Measurements from ENCODE around the gene ZBP1. TPM values are rescaled to one million over a fixed set of nuclear protein-coding genes. Genes with fewer than 3 reads are reported as not detected.
A peak's percentile ranks its signal among the peaks of the same experiment; 100 is the strongest.

ZBP1 gene
- total and polyA plus RNA-seq, 10 of the 15 experiments (the other 5 are each of a cell fraction or from before 2014, with no cell fraction given): 0.93 to 10.6 (median 4.8) TPM

DNA sequence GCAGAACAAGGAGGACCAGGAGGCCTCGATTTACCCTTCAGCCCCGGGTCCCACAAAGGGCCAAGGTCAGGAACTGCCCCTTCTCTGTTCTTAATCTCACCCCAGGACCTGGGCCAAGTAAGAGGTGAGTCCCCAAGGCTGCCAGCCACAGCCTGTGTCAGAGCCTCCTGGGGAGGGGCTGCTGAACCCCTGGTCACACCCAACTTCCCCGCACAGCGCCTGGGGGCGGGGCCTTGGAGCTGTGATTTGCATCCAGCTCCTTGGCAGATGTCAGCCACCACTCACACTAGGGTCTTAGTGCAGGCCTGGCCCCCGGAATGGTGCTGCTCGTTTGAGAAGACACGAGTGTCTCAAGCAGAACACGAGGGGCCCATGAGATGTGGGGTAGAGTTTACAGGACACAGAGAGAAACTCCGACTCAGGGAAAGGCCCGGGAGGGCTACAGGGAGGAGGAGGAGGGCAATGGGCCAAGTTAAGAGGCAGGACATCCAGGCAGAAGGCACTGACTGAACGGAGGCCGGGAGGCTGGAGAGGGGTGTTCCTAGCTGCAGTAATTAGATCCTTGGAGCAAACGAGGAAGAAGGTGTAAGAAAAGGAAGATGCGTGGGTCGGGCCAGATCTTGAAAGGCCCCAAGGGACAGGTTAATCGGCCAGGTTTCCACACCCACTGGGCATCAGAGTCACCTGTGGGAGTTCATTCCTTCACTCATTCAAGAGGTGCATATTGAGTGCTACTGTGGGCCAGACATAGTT, 26.9 kb downstream of the ZBP1 start:
- H3K27me3 ChIP-seq (replicated peaks in 1 of 2; ENCODE audit: control insufficient read depth in 2 of 2, insufficient read depth in 2 of 2, low read length in 1 of 2): no peaks in the 10 kb centered on the region; a peak in 1 of 4 replicates
- no peaks in the 10 kb centered on the region for H3K9me3 ChIP-seq (replicated peaks; ENCODE audit: control insufficient read depth, insufficient read depth, low read length)
- TF ChIP-seq ZNF274 (IDR thresholded peaks at IDR 0.05; ENCODE audit: insufficient read depth, insufficient read length): no peak
- TF ChIP-seq MEF2B (IDR thresholded peaks at IDR 0.05; ENCODE audit: partially characterized antibody, poor library complexity, severe bottlenecking): peak; percentile 44
- TF ChIP-seq BCL11A (IDR thresholded peaks at IDR 0.05; ENCODE audit: low read depth, low read length): no peak
- no peak for TF ChIP-seq USF2 (IDR thresholded peaks at IDR 0.05; ENCODE audit: borderline replicate concordance, low read depth, low read length)
- POLR2A ChIA-PET: no interaction called here
- H3K4me3 ChIP-seq: no peak overlapping the region
- in situ Hi-C loops (cut with MboI): loop anchor here (5.0 to 10.0 kb wide), 4 partner anchors 81 to 591 kb away; no protein-coding TSS in a partner anchor
- H3K79me2 ChIP-seq (ENCODE audit: control insufficient read depth, insufficient read depth, low read length): no peaks in the 10 kb centered on the region
- no peaks in the 10 kb centered on the region; the same call in none of the 2 replicates for H3K4me1 ChIP-seq (ENCODE audit: control insufficient read depth, insufficient read depth, low read length)
- BruUV-seq (replicated peaks): no TSS peak
- no peak overlapping the region for H3K9ac ChIP-seq (ENCODE audit: control insufficient read depth, insufficient read depth, low read length)
- no peak overlapping the region for H2AFZ ChIP-seq (ENCODE audit: control insufficient read depth, low read depth, low read length)
- H3K36me3 ChIP-seq (ENCODE audit: control insufficient read depth in 2 of 2, insufficient read depth in 2 of 2, low read length in 1 of 2): no peaks in the 10 kb centered on the region
- WGBS (ENCODE audit: insufficient coverage, insufficient replicate concordance, low lambda C conversion rate, missing lambda C conversion rate): 6% methylated on average over 17 of the region's 17 CpGs
- no peak for ATAC-seq
- H3K4me2 ChIP-seq (ENCODE audit: control insufficient read depth, insufficient read depth): no peak overlapping the region
- no peaks in the 10 kb centered on the region for H4K20me1 ChIP-seq (ENCODE audit: control insufficient read depth, insufficient read depth)
- CTCF ChIA-PET: interaction anchor here (1.0 to 1.9 kb wide), 4 partner anchors 77 to 591 kb away, joined by 3 to 6 read pairs (median 4); no protein-coding TSS in a partner anchor
- RAD21 ChIA-PET (ENCODE audit: unreplicated experiment): interaction anchor here (0.6 to 5.0 kb wide), 4 partner anchors 72 to 94 kb away, joined by 3 to 31 read pairs (median 4); no protein-coding TSS in a partner anchor
- no peak overlapping the region for H3K27ac ChIP-seq (ENCODE audit: control insufficient read depth, insufficient read depth)
- intact Hi-C loops (cut with micrococcal nuclease; ENCODE audit: unreplicated experiment): loop anchor here (1.0 to 2.0 kb wide), 2 partner anchors 94 to 211 kb away; no protein-coding TSS in a partner anchor
- SMC1A ChIA-PET (ENCODE audit: uncharacterized antibody, unreplicated experiment): interaction anchor here (1.5 kb wide), 1 partner anchor 95 kb away, joined by 5 read pairs; no protein-coding TSS in a partner anchor
- no peak for DNase-seq (ENCODE audit: low read depth, low spot score)
- FAIRE-seq: no peak
